Activated T-helper 17 cell treated with anti-CD3 and anti-CD28 coated beads, Interleukin-2, amount 50 U/mL, for 72 hours (primary cell): ENCODE measurements around the gene TSPAN18. TPM values are rescaled to one million over a fixed set of nuclear protein-coding genes. Genes with fewer than 3 reads are reported as not detected.

Experiments
- ATAC-seq: fragments of 150-1000 bp; cut with Tn5 transposase; replicated peaks from 2 replicates; pipeline ENCODE4 v1.10.0; 2021; ENCODE audit warnings: mild to moderate bottlenecking, moderate library complexity
- H3K27ac Mint-ChIP-seq: one replicate; pipeline ENCODE4 v1.8.0; 2022; ENCODE audit warnings: mixed read lengths
- H3K27me3 Mint-ChIP-seq: one replicate; pipeline ENCODE4 v1.8.0; 2022; ENCODE audit warnings: mixed read lengths
- H3K36me3 Mint-ChIP-seq: one replicate; pipeline ENCODE4 v1.8.0; 2022; ENCODE audit warnings: low read depth, mild to moderate bottlenecking, mixed read lengths
- H3K4me1 Mint-ChIP-seq: one replicate; pipeline ENCODE4 v1.8.0; 2022; ENCODE audit warnings: mixed read lengths
- H3K4me3 Mint-ChIP-seq: one replicate; pipeline ENCODE4 v1.8.0; 2022; ENCODE audit warnings: mild to moderate bottlenecking, mixed read lengths
- H3K9me3 Mint-ChIP-seq: one replicate; pipeline ENCODE4 v1.8.0; 2022; ENCODE audit warnings: mixed read lengths
- total RNA-seq, 2 donors: library from RNA; stranded (reverse); gene quantifications; one replicate each; pipeline ENCODE4 v1.2.3, GENCODE V29; 2022

The TSPAN18 gene, protein sequence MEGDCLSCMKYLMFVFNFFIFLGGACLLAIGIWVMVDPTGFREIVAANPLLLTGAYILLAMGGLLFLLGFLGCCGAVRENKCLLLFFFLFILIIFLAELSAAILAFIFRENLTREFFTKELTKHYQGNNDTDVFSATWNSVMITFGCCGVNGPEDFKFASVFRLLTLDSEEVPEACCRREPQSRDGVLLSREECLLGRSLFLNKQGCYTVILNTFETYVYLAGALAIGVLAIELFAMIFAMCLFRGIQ
- 1 to 10 TPM; 3.3 to 3.9 TPM for total RNA-seq

DNA sequence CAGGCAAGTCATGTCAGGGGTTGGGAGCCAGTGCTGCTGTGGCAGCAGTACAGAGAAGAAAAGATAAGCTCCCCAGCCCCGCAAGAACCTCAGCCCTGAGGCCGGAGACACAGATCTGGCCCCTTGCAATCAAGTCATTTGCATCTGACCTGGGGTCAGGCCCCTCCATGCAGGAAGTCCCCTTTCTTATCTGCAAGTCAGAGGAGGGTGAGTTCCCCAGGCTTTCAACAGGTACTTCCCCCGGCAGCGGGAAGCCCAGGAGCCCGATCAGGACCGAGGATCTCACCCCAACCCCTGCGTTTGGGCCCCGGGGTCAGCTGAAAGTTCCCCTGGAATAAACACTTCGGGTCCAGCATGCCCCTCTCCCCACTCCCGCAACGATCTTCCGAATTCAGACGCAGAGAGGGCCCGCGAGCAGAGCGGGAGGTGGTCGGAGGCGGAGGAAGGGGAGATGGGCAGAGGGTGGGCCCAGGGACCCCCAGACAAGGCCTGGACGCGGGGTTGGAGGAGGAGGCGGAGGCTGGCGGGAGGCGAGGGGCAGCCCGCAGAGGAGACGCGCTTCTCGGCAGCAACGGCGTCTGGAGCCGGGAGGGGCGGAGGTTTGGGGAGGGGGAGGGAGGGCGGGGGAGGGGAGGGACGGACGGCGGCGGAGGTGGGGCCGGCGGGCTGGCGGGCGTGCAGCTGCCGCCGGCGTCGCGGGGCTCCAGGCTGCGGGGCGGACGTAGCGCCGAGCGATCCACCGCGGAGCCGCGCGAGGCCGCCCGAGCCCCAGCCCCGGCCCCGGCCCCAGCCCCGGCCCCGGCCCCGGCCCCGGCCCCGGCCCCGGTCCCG lies at the start of gene TSPAN18:
TSPAN18 (plus strand) TSS at position 680 of the 831 bp plus-strand sequence. CDS start 179,455 bp downstream, outside the sequence.
- no peaks in the 10 kb centered on the region for H3K36me3 Mint-ChIP-seq
- peak within 1 kb of the TSS; percentile 55 for H3K27ac Mint-ChIP-seq
- peaks cover 34% of the 10 kb centered on the region for H3K4me1 Mint-ChIP-seq
- no peaks in the 10 kb centered on the region for H3K27me3 Mint-ChIP-seq
- no peaks in the 10 kb centered on the region for H3K9me3 Mint-ChIP-seq
- ATAC-seq, result peak; percentile 34
- peak within 1 kb of the TSS; percentile 76 for H3K4me3 Mint-ChIP-seq

- Mint-ChIP-seq H3K36me3 (no peaks in the 10 kb centered on the region), H3K27ac (peak overlapping the region; percentile 4), H3K9me3 (no peaks in the 10 kb centered on the region), H3K27me3 (no peaks in the 10 kb centered on the region), H3K4me3 (peak overlapping the region; percentile 67), H3K4me1 (peaks cover 26% of the 10 kb centered on the region)
- ATAC-seq, result peak; percentile 98
These were observed 45.7 kb upstream of the TSPAN18 start for GRCh38 chr11:44680982-44681597.

GRCh38 chr11:44681698-44682097 lies 45.1 kb upstream of the TSPAN18 start:
- H3K9me3 Mint-ChIP-seq, result no peaks in the 10 kb centered on the region
- H3K27me3 Mint-ChIP-seq, result no peaks in the 10 kb centered on the region
- peak; percentile 31 for ATAC-seq
- peaks cover 26% of the 10 kb centered on the region for H3K4me1 Mint-ChIP-seq
- no peaks in the 10 kb centered on the region for H3K36me3 Mint-ChIP-seq
- H3K4me3 Mint-ChIP-seq, result peak overlapping the region; percentile 67
- H3K27ac Mint-ChIP-seq, result peak overlapping the region; percentile 4

GRCh38 chr11:44684859-44685281 lies 41.9 kb upstream of the TSPAN18 start:
- H3K4me1 Mint-ChIP-seq, result peaks cover 37% of the 10 kb centered on the region
- H3K36me3 Mint-ChIP-seq, result no peaks in the 10 kb centered on the region
- no peaks in the 10 kb centered on the region for H3K27me3 Mint-ChIP-seq
- no peak overlapping the region for H3K4me3 Mint-ChIP-seq
- ATAC-seq, result no peak
- H3K9me3 Mint-ChIP-seq, result no peaks in the 10 kb centered on the region
- no peak overlapping the region for H3K27ac Mint-ChIP-seq

- no peak for ATAC-seq
- no peaks in the 10 kb centered on the region for H3K36me3 Mint-ChIP-seq
- H3K9me3 Mint-ChIP-seq, result no peaks in the 10 kb centered on the region
- no peak overlapping the region for H3K4me3 Mint-ChIP-seq
- no peak overlapping the region for H3K27ac Mint-ChIP-seq
- peaks cover 22% of the 10 kb centered on the region for H3K4me1 Mint-ChIP-seq
- H3K27me3 Mint-ChIP-seq, result no peaks in the 10 kb centered on the region
These were observed 39.4 kb upstream of the TSPAN18 start for GRCh38 chr11:44687388-44687787.

GRCh38 chr11:44689265-44689664 lies 37.5 kb upstream of the TSPAN18 start:
- no peak overlapping the region for H3K27ac Mint-ChIP-seq

GRCh38 chr11:44690651-44691050 lies 36.1 kb upstream of the TSPAN18 start:
- Mint-ChIP-seq H3K27me3 (no peaks in the 10 kb centered on the region), H3K9me3 (no peaks in the 10 kb centered on the region), H3K4me1 (peaks cover 21% of the 10 kb centered on the region), H3K27ac (no peak overlapping the region), H3K4me3 (no peak overlapping the region), H3K36me3 (no peaks in the 10 kb centered on the region)
- ATAC-seq, result no peak

More at GRCh38 chr11:44689265-44689664, 37.5 kb upstream of the TSPAN18 start:
- H3K36me3 Mint-ChIP-seq, result no peaks in the 10 kb centered on the region
- ATAC-seq, result no peak
- peaks cover 14% of the 10 kb centered on the region for H3K4me1 Mint-ChIP-seq
- H3K4me3 Mint-ChIP-seq, result no peak overlapping the region
- H3K27me3 Mint-ChIP-seq, result no peaks in the 10 kb centered on the region
- no peaks in the 10 kb centered on the region for H3K9me3 Mint-ChIP-seq

DNA sequence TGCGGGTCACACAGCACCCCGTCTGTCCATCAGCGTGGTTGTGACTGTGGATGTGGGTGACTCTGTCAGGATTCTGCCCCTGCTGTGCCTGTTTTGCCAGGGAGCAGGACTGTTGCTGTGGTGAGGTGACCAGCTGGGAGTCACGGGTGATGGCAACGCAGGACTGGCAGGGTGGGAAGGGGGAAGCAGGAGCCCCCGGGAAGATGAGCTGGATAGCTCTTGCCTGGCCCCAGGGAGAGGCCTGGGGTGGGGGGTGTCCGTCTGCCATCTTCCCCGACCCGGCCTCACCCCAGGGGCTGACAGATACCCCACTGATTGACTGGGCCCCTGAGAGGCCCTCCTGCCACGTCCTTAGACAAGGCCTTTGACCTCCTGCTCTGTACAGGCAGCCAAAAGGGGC lies 34.3 kb upstream of the TSPAN18 start:
- no peak overlapping the region for H3K27ac Mint-ChIP-seq
- H3K4me3 Mint-ChIP-seq, result no peak overlapping the region
- H3K27me3 Mint-ChIP-seq, result no peaks in the 10 kb centered on the region
- no peaks in the 10 kb centered on the region for H3K9me3 Mint-ChIP-seq
- ATAC-seq, result no peak
- peaks cover 16% of the 10 kb centered on the region for H3K4me1 Mint-ChIP-seq
- no peaks in the 10 kb centered on the region for H3K36me3 Mint-ChIP-seq

DNA sequence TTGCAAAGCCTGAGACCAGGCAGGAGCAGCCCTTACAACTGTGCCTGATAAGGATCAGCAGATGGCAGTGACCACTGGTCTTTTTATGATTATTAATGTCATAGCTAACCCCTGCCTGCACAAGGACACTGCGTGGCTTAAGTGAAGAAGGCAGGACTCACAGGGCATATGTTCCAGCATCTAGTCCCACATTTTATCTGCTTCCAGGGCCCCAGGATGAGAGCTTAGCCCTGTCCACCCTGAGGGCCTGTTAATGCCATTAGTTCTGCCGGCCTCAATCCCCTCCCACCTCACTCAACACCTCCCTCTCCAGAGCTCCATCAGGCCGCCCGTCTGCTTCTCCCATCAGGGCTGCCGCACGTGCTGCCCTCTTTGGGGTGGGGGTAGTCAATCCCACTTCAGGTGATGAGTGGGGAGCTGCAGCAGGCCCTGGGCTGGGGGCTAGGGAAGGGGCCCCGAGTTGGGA lies 33.1 kb upstream of the TSPAN18 start:
- H3K4me1 Mint-ChIP-seq, result peaks cover 6% of the 10 kb centered on the region
- no peak overlapping the region for H3K27ac Mint-ChIP-seq
- H3K4me3 Mint-ChIP-seq, result no peak overlapping the region
- no peak for ATAC-seq
- no peaks in the 10 kb centered on the region for H3K36me3 Mint-ChIP-seq
- H3K9me3 Mint-ChIP-seq, result no peaks in the 10 kb centered on the region
- no peaks in the 10 kb centered on the region for H3K27me3 Mint-ChIP-seq

- Mint-ChIP-seq H3K4me1 (peaks cover 11% of the 10 kb centered on the region), H3K27me3 (peaks cover 4% of the 10 kb centered on the region), H3K36me3 (no peaks in the 10 kb centered on the region), H3K9me3 (no peaks in the 10 kb centered on the region), H3K27ac (peak overlapping the region; percentile 76), H3K4me3 (peak overlapping the region; percentile 25)
- ATAC-seq, result no peak
These were observed 32.3 kb upstream of the TSPAN18 start for GRCh38 chr11:44694443-44694842.

DNA sequence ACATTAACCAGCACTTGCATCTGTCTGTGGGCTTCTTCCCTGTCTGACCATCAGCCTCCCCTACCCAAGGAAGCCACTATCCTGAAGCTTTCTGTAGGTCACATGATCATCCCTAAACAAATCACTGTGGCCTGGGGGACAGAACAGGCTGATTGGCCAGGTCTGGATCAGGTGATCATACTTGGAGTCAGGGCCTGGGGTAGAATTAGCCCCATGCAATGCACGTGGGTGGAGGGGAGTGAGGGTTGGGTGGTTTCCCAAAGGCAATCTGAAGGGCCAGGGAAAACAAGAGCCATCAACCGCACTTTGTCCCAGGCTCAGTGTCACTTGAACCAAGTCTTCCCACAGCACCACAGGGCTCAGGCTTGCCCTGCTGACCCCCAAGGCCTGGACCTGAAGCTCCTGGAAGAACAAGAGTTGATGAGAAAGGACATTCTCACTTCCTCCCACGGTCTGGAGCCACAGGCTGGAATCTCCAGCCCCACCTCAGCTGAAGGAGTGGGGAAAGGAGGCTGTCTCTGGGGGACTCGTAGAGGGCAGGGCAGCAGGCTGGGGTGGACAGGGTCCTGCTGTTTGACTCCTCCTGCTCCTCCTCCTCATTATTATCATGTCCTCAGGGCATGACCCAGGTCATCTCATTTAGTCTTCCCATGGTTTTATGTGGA lies 31.5 kb upstream of the TSPAN18 start:
- Mint-ChIP-seq H3K4me1 (peaks cover 12% of the 10 kb centered on the region), H3K27ac (peak overlapping the region; percentile 76), H3K9me3 (no peaks in the 10 kb centered on the region), H3K27me3 (peaks cover 4% of the 10 kb centered on the region), H3K36me3 (no peaks in the 10 kb centered on the region), H3K4me3 (peak overlapping the region; percentile 25)
- ATAC-seq, result no peak

GRCh38 chr11:44698252-44698912 lies 28.4 kb upstream of the TSPAN18 start:
- no peak for ATAC-seq
- Mint-ChIP-seq H3K9me3 (no peaks in the 10 kb centered on the region), H3K36me3 (no peaks in the 10 kb centered on the region), H3K4me1 (peaks cover 23% of the 10 kb centered on the region), H3K27me3 (peaks cover 4% of the 10 kb centered on the region), H3K4me3 (no peak overlapping the region), H3K27ac (no peak overlapping the region)

- ATAC-seq, result no peak
- H3K27ac Mint-ChIP-seq, result no peak overlapping the region
- peaks cover 4% of the 10 kb centered on the region for H3K27me3 Mint-ChIP-seq
- peaks cover 21% of the 10 kb centered on the region for H3K4me1 Mint-ChIP-seq
- no peaks in the 10 kb centered on the region for H3K9me3 Mint-ChIP-seq
- H3K36me3 Mint-ChIP-seq, result no peaks in the 10 kb centered on the region
- H3K4me3 Mint-ChIP-seq, result no peak overlapping the region
These were observed 27.0 kb upstream of the TSPAN18 start for GRCh38 chr11:44699497-44700408.
